PC-9 (cell line): ENCODE data around the gene CLIC5. TPM values are rescaled to one million over a fixed set of nuclear protein-coding genes. Genes with fewer than 3 reads are reported as not detected.

ENCODE experiments used
- BruUV-seq: library from RNA; stranded (reverse); fragments of 400-500 nt; replicated peaks from 2 replicates; lab custom pipeline; 2021; lab: Mats Ljungman, UMichigan
- CTCF ChIA-PET: fragments of 300-600 bp; sonication (Branson Sonifier 250); formaldehyde crosslinking; loops from one replicate; lab custom pipeline; 2022; ENCODE audit warnings: antibody characterized with exemption; lab: Charles Lee
- POLR2A ChIA-PET: fragments of 300-600 bp; sonication (Branson Sonifier 250); formaldehyde crosslinking; loops from one replicate; lab custom pipeline; 2022; ENCODE audit warnings: antibody characterized with exemption; ENCODE audit not compliant: unreplicated experiment; lab: Charles Lee
- DNase-seq, 2 experiments: peaks; one replicate each; pipeline versions ENCODE4 v3.0.0 to v3.0.0-alpha.2; 2015 to 2022; ENCODE audit warnings: mixed read lengths in 1 of 2
- H2AFZ ChIP-seq: fragments of 200-600 bp; sonication (generic); 2 replicates; pipeline ENCODE4 v1.8.1; 2017; ENCODE audit warnings: antibody characterized with exemption
- H3F3A ChIP-seq: fragments of 200-600 bp; sonication (generic); 2 replicates; pipeline ENCODE4 v1.8.1; 2017; ENCODE audit warnings: antibody characterized with exemption, mild to moderate bottlenecking, low read depth; ENCODE audit not compliant: insufficient read depth
- H3K27ac ChIP-seq: fragments of 200-600 bp; sonication (generic); 2 replicates; pipeline ENCODE4 v1.6.1; 2016; ENCODE audit warnings: mixed run types
- H3K27me3 ChIP-seq: fragments of 200-600 bp; sonication (generic); 2 replicates; pipeline ENCODE4 v1.6.1; 2016; ENCODE audit warnings: low read depth, mixed run types; ENCODE audit not compliant: insufficient read depth
- H3K36me3 ChIP-seq: fragments of 200-600 bp; sonication (generic); 2 replicates; pipeline ENCODE4 v1.6.1; 2016; ENCODE audit warnings: low read depth, mixed run types
- H3K4me1 ChIP-seq: fragments of 200-600 bp; sonication (generic); replicated peaks from 2 replicates; pipeline ENCODE4 v1.6.1; 2016; ENCODE audit warnings: mixed run types; ENCODE audit not compliant: insufficient read depth
- H3K4me2 ChIP-seq: fragments of 200-600 bp; sonication (generic); 2 replicates; pipeline ENCODE4 v1.6.1; 2017; ENCODE audit warnings: mixed run types
- H3K4me3 ChIP-seq: fragments of 200-600 bp; sonication (generic); 2 replicates; pipeline ENCODE4 v1.6.1; 2016; ENCODE audit warnings: mixed run types
- H3K79me2 ChIP-seq: fragments of 200-600 bp; sonication (generic); 2 replicates; pipeline ENCODE4 v1.6.1; 2017; ENCODE audit warnings: low read depth, mixed run types
- H3K9me2 ChIP-seq: fragments of 200-600 bp; sonication (generic); 2 replicates; pipeline ENCODE4 v1.8.1; 2017; ENCODE audit warnings: mild to moderate bottlenecking; ENCODE audit not compliant: insufficient read depth
- H3K9me3 ChIP-seq: fragments of 200-600 bp; sonication (generic); 2 replicates; pipeline ENCODE4 v1.8.1; 2016; ENCODE audit warnings: low read depth; ENCODE audit not compliant: insufficient read depth
- H4K20me1 ChIP-seq: fragments of 200-600 bp; sonication (generic); 2 replicates; pipeline ENCODE4 v1.8.1; 2017; ENCODE audit not compliant: insufficient read depth
- EZH2 ChIP-seq: fragments of 200-600 bp; sonication (generic); IDR thresholded peaks from 2 replicates; pipeline ENCODE4 v1.8.0; 2017; ENCODE audit warnings: antibody characterized with exemption, low read depth
- intact Hi-C: fragments of 100-400 bp; cut with micrococcal nuclease; formaldehyde crosslinking; loops from one replicate; pipeline ENCODE4 v1.10.0; 2022; ENCODE audit not compliant: unreplicated experiment
- total RNA-seq: library from RNA; stranded (reverse); gene quantifications from 2 replicates; pipeline ENCODE4 v1.2.3, GENCODE V29; 2021
- TF ChIP-seq, protein P1 (sequence below): fragments of 200-600 bp; sonication (generic); conservative IDR thresholded peaks from 2 replicates; pipeline ENCODE4 v1.6.1; 2017; ENCODE audit warnings: mixed run types, antibody characterized with exemption, mild to moderate bottlenecking, moderate library complexity

The CLIC5 gene
- total RNA-seq, 1 experiment from 2014 or later = 2.0 TPM

DNA sequence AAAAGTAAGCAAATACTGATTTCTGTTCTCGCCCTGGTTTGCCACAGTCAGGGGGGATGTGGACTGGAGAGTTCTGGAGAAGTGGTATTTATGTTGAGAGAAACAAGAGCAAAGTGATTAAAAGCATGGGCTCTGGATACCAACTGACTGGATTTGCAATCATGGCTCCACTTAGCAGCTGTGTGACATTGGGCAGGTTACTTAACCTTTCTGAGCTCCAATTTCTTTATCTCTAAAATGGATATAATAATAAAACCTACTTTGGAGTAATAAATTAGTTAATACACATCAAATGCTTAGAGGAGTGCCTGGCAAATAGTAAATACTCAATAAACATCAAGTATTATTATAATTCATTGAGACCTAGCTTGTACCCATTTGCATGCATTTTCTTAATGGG, 111.7 kb downstream of the CLIC5 start:
- H3K4me1 ChIP-seq = no peaks in the 10 kb centered on the region
- H3K4me2 ChIP-seq = no peak overlapping the region
- no peak overlapping the region for H2AFZ ChIP-seq
- no peak overlapping the region for H3K4me3 ChIP-seq
- no peaks in the 10 kb centered on the region for H3K9me3 ChIP-seq
- no peak for DNase-seq
- no TSS peak for BruUV-seq
- peaks cover 3% of the 10 kb centered on the region; the same call in 1 of the 2 replicates for H3K9me2 ChIP-seq
- H3K27me3 ChIP-seq = no peaks in the 10 kb centered on the region
- no peaks in the 10 kb centered on the region for H3K36me3 ChIP-seq
- POLR2A ChIA-PET = no interaction called here
- H4K20me1 ChIP-seq = no peaks in the 10 kb centered on the region
- no peak for TF ChIP-seq EZH2
- TF ChIP-seq, protein P1, sequence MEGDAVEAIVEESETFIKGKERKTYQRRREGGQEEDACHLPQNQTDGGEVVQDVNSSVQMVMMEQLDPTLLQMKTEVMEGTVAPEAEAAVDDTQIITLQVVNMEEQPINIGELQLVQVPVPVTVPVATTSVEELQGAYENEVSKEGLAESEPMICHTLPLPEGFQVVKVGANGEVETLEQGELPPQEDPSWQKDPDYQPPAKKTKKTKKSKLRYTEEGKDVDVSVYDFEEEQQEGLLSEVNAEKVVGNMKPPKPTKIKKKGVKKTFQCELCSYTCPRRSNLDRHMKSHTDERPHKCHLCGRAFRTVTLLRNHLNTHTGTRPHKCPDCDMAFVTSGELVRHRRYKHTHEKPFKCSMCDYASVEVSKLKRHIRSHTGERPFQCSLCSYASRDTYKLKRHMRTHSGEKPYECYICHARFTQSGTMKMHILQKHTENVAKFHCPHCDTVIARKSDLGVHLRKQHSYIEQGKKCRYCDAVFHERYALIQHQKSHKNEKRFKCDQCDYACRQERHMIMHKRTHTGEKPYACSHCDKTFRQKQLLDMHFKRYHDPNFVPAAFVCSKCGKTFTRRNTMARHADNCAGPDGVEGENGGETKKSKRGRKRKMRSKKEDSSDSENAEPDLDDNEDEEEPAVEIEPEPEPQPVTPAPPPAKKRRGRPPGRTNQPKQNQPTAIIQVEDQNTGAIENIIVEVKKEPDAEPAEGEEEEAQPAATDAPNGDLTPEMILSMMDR = no peak
- H3K27ac ChIP-seq = no peak overlapping the region
- CTCF ChIA-PET = no interaction called here
- no peaks in the 10 kb centered on the region for H3F3A ChIP-seq
- intact Hi-C loops = no loop called here
- no peaks in the 10 kb centered on the region for H3K79me2 ChIP-seq

- no peak overlapping the region for H2AFZ ChIP-seq
- H3K9me3 ChIP-seq = no peaks in the 10 kb centered on the region
- H4K20me1 ChIP-seq = no peaks in the 10 kb centered on the region
- CTCF ChIA-PET = no interaction called here
- no peaks in the 10 kb centered on the region for H3K4me1 ChIP-seq
- no peak overlapping the region for H3K4me3 ChIP-seq
- no peak overlapping the region for H3K27ac ChIP-seq
- POLR2A ChIA-PET = no interaction called here
- no TSS peak for BruUV-seq
- no peak for DNase-seq
- H3F3A ChIP-seq = no peaks in the 10 kb centered on the region
- no peaks in the 10 kb centered on the region for H3K36me3 ChIP-seq
- no peaks in the 10 kb centered on the region for H3K27me3 ChIP-seq
- no peak overlapping the region for H3K4me2 ChIP-seq
- TF ChIP-seq EZH2 = no peak
- TF ChIP-seq, protein P1 = no peak
- intact Hi-C loops = no loop called here
- peaks cover 3% of the 10 kb centered on the region; the same call in 1 of the 2 replicates for H3K9me2 ChIP-seq
- no peaks in the 10 kb centered on the region for H3K79me2 ChIP-seq
These were observed 112.7 kb downstream of the CLIC5 start for GRCh38 chr6:45902984-45903383.

DNA sequence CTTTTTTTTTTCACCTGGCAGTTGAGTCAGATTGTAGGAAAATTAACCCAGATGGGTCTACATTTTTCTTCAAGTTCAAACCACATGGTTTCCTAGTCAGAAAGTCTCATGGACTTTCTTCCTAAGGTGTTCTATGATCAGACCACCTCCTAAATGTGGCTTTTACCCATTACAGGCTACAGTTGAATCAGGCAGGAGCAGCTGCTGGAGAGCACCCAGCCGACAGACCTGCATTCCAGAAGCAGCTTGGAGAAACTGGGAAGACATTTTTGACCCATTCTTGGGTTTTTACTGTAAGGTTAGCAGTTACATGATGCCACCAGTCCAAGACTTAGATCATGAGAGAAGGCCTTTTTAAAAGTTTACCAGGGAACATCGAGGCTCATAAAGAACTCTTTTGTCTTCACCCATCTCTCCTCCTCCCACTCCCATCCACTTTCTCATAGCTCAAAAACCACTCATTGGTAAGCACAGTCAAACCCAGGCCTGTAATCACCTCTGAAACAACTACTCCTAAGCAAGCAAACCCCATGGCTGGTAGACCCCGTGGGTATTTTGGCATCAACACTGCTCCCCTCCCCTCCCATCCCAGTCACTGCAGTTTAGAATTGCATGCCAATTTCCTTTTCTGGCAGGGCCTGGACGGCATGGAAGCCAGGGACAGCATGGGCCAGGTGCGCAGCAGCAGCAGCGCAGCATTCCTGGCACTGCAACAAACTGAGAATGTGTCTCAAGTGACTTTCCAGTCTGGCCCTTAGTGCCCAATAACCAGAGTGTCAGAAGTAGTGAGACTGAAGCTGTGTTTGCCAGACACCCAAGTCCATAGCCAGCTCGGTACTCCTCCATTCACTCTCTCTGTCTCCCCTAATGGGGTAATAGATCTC, 113.7 kb downstream of the CLIC5 start:
- CTCF ChIA-PET = interaction anchor here (0.6 kb wide), 1 partner anchor 101 kb away, joined by 3 read pairs; no protein-coding TSS in a partner anchor

More for the DNA sequence above, 113.7 kb downstream of the CLIC5 start:
- H3F3A ChIP-seq = no peaks in the 10 kb centered on the region
- H3K4me3 ChIP-seq = no peak overlapping the region
- intact Hi-C loops = no loop called here
- H4K20me1 ChIP-seq = no peaks in the 10 kb centered on the region
- H2AFZ ChIP-seq = no peak overlapping the region
- H3K4me2 ChIP-seq = no peak overlapping the region
- no peaks in the 10 kb centered on the region for H3K36me3 ChIP-seq
- no TSS peak for BruUV-seq
- no peak overlapping the region for H3K27ac ChIP-seq
- DNase-seq = no peak
- H3K79me2 ChIP-seq = no peaks in the 10 kb centered on the region
- no peaks in the 10 kb centered on the region for H3K27me3 ChIP-seq
- POLR2A ChIA-PET = no interaction called here
- TF ChIP-seq, protein P1 = no peak
- no peak for TF ChIP-seq EZH2
- no peaks in the 10 kb centered on the region for H3K4me1 ChIP-seq
- peaks cover 3% of the 10 kb centered on the region; the same call in 1 of the 2 replicates for H3K9me2 ChIP-seq
- H3K9me3 ChIP-seq = no peaks in the 10 kb centered on the region
